ENCODE results near the gene HOXB9.

The HOXB9 gene

DNA sequence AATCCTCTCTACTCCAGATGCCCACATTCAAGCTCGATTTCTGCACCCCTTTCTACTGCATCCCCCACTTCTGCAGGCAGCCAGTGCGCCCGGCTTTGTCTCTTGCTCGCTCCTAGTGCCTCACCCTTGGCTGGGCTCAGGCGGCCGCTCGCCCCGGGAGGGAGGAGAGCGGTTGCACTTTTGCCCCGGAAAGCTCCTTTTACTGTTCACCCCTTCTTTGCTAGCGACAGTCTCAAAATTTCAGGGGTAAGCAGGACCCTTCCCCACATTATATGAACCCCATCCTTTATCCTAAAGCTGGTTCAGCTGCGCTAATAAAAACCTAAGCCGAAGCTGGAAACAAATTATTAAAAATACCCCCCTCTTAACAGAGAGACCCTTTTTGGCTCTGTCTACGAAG, 33.6 kb downstream of the HOXB9 start:
- no peak for TF ChIP-seq EZH2phosphoT487 (IDR thresholded peaks at IDR 0.05; ENCODE audit: borderline replicate concordance, low read length)
- TF ChIP-seq, protein P1, sequence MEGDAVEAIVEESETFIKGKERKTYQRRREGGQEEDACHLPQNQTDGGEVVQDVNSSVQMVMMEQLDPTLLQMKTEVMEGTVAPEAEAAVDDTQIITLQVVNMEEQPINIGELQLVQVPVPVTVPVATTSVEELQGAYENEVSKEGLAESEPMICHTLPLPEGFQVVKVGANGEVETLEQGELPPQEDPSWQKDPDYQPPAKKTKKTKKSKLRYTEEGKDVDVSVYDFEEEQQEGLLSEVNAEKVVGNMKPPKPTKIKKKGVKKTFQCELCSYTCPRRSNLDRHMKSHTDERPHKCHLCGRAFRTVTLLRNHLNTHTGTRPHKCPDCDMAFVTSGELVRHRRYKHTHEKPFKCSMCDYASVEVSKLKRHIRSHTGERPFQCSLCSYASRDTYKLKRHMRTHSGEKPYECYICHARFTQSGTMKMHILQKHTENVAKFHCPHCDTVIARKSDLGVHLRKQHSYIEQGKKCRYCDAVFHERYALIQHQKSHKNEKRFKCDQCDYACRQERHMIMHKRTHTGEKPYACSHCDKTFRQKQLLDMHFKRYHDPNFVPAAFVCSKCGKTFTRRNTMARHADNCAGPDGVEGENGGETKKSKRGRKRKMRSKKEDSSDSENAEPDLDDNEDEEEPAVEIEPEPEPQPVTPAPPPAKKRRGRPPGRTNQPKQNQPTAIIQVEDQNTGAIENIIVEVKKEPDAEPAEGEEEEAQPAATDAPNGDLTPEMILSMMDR (IDR thresholded peaks at IDR 0.05; ENCODE audit: low read depth, low read length, poor library complexity, severe bottlenecking) = no peak
- Histone ChIP-seq H3K9me2 (replicated peaks; ENCODE audit: control insufficient read depth, low read length) (no peaks in the 10 kb centered on the region), H3K27ac (ENCODE audit: low read depth, low read length) (no peak overlapping the region), H3K4me2 (ENCODE audit: low read length) (no peak overlapping the region), H3F3A (ENCODE audit: control insufficient read depth, insufficient read depth) (no peaks in the 10 kb centered on the region), H3K4me1 (ENCODE audit: control insufficient read depth, low read length) (peaks cover 3% of the 10 kb centered on the region; the same call in 1 of the 2 replicates), H3K9me3 (ENCODE audit: control insufficient read depth, insufficient read depth, low read length) (no peaks in the 10 kb centered on the region), H3K4me3 (ENCODE audit: low read length) (no peak overlapping the region), H3K27me3 (ENCODE audit: control insufficient read depth, low read length) (peaks cover 73% of the 10 kb centered on the region), H4K20me1 (ENCODE audit: control insufficient read depth, insufficient read depth, low read depth, low read length) (peaks cover 3% of the 10 kb centered on the region; the same call in 1 of the 2 replicates), H3K36me3 (ENCODE audit: control insufficient read depth, low read length) (no peaks in the 10 kb centered on the region), H3K79me2 (ENCODE audit: control insufficient read depth, low read length) (no peaks in the 10 kb centered on the region)

DNA sequence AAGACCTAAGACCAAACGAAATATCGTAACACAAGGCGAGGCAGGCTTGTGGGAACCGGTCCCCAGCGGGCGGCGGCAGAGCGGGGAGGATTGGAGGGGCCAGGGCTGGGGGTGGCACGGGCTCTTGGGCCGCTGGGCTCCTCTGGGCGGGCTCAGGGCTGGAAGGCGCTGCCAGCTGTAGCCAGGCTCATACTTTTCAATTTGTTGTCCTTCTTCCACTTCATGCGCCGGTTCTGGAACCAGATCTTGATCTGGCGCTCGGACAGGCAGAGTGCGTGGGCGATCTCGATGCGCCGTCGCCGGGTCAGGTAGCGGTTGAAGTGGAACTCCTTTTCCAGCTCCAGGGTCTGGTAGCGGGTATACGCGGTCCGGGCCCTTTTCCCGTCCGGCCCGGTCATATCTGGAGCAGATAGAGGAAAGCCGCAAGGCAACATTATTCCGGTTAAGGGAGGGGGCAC, 34.1 kb downstream of the HOXB9 start:
- Histone ChIP-seq H3K79me2 (ENCODE audit: control insufficient read depth, low read length) (no peaks in the 10 kb centered on the region), H3K9me2 (replicated peaks; ENCODE audit: control insufficient read depth, low read length) (no peaks in the 10 kb centered on the region), H3K4me3 (ENCODE audit: low read length) (no peak overlapping the region), H3K4me1 (ENCODE audit: control insufficient read depth, low read length) (no peaks in the 10 kb centered on the region), H3K36me3 (ENCODE audit: control insufficient read depth, low read length) (no peaks in the 10 kb centered on the region), H3F3A (ENCODE audit: control insufficient read depth, insufficient read depth) (no peaks in the 10 kb centered on the region), H3K9me3 (ENCODE audit: control insufficient read depth, insufficient read depth, low read length) (no peaks in the 10 kb centered on the region), H3K4me2 (ENCODE audit: low read length) (no peak overlapping the region), H3K27ac (ENCODE audit: low read depth, low read length) (no peak overlapping the region), H4K20me1 (ENCODE audit: control insufficient read depth, insufficient read depth, low read depth, low read length) (peaks cover 1% of the 10 kb centered on the region; the same call in 1 of the 2 replicates), H3K27me3 (ENCODE audit: control insufficient read depth, low read length) (peaks cover 73% of the 10 kb centered on the region)
- TF ChIP-seq, protein P1 (IDR thresholded peaks at IDR 0.05; ENCODE audit: low read depth, low read length, poor library complexity, severe bottlenecking) = no peak
- TF ChIP-seq EZH2phosphoT487 (IDR thresholded peaks at IDR 0.05; ENCODE audit: borderline replicate concordance, low read length) = no peak

DNA sequence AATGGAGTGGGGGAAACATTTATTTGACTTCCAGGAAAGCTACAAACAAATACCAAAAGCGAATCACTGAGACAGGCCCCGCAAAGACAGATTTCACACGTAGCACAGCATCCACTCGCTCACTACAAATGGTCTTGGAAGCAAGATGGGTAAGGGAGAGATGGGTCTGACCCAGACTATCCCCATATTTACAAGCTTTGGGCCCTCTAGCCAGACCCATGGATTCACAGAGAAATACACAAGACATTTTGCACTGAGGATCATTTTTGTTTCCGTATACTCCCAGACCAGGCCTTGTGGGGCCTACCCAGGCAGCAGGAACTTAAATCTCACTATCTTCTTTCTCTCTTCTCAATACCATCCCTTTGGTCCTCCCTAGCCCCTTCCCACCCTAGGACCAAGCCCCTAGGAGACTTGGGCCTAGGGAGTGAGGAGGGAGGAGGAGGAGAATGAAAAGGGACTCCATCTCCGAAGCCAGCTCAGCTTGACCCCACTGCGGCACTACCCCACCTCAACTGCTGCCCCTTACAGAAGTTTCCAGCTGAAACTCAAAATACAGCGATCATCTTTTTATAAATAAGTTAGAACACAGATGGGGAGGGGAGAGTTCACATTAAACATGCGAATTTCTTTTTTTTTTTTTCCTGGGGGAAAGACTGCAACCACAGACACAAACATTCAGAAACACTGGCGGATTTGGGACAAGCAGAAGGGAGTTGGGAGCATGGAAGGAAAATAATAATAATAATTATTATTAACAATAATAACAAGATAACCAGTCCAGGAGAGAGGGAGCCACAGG, 34.7 kb downstream of the HOXB9 start:
- H3K27me3 ChIP-seq (ENCODE audit: control insufficient read depth, low read length) = peaks cover 73% of the 10 kb centered on the region
- H3K27ac ChIP-seq (ENCODE audit: low read depth, low read length) = no peak overlapping the region
- H3K4me1 ChIP-seq (ENCODE audit: control insufficient read depth, low read length) = peaks cover 1% of the 10 kb centered on the region
- no peaks in the 10 kb centered on the region; the same call in 1 of the 2 replicates for H4K20me1 ChIP-seq (ENCODE audit: control insufficient read depth, insufficient read depth, low read depth, low read length)
- H3K4me2 ChIP-seq (ENCODE audit: low read length) = no peak overlapping the region
- no peaks in the 10 kb centered on the region for H3K9me3 ChIP-seq (ENCODE audit: control insufficient read depth, insufficient read depth, low read length)
- H3F3A ChIP-seq (ENCODE audit: control insufficient read depth, insufficient read depth) = no peaks in the 10 kb centered on the region
- no peaks in the 10 kb centered on the region for H3K36me3 ChIP-seq (ENCODE audit: control insufficient read depth, low read length)
- no peak overlapping the region for H3K4me3 ChIP-seq (ENCODE audit: low read length)
- H3K9me2 ChIP-seq (replicated peaks; ENCODE audit: control insufficient read depth, low read length) = no peaks in the 10 kb centered on the region
- no peak for TF ChIP-seq EZH2phosphoT487 (IDR thresholded peaks at IDR 0.05; ENCODE audit: borderline replicate concordance, low read length)
- TF ChIP-seq, protein P1 (IDR thresholded peaks at IDR 0.05; ENCODE audit: low read depth, low read length, poor library complexity, severe bottlenecking) = no peak
- no peaks in the 10 kb centered on the region for H3K79me2 ChIP-seq (ENCODE audit: control insufficient read depth, low read length)
